ENCODE measurements around the gene TRMT10B. TPM values are rescaled to one million over a fixed set of nuclear protein-coding genes. Genes with fewer than 3 reads are reported as not detected.

Gene TRMT10B
- total and polyA plus RNA-seq, 2 of the 13 experiments (the other 11 are each of a cell fraction or from before 2014, with no cell fraction given): 3.1 to 3.9 TPM

- TF ChIP-seq MXD3 (CRISPR knock-in tag; IDR thresholded peaks at IDR 0.05) (no peak), HNF1A (IDR thresholded peaks at IDR 0.05; ENCODE audit: low read depth) (no peak), HNF1A (CRISPR knock-in tag; IDR thresholded peaks at IDR 0.05; ENCODE audit: borderline replicate concordance) (no peak), ZNF512 (CRISPR knock-in tag; IDR thresholded peaks at IDR 0.05) (no peak), SRSF4 (IDR thresholded peaks at IDR 0.05; ENCODE audit: low read depth, low read length, poor library complexity, severe bottlenecking) (no peak), ZNF570 (CRISPR knock-in tag; IDR thresholded peaks at IDR 0.05; ENCODE audit: borderline replicate concordance) (no peak), HIVEP1 (CRISPR knock-in tag; IDR thresholded peaks at IDR 0.05) (no peak), ADNP (CRISPR knock-in tag; IDR thresholded peaks at IDR 0.05) (no peak), RAD21 (CRISPR knock-in tag; IDR thresholded peaks at IDR 0.05) (peak; percentile 50; the same call in 1 of the 2 replicates), NRL (CRISPR knock-in tag; IDR thresholded peaks at IDR 0.05; ENCODE audit: borderline replicate concordance) (no peak), ZNF556 (CRISPR knock-in tag; IDR thresholded peaks at IDR 0.05; ENCODE audit: borderline replicate concordance) (no peak), TEAD2 (CRISPR knock-in tag; IDR thresholded peaks at IDR 0.05) (no peak), MAF1 (CRISPR knock-in tag; IDR thresholded peaks at IDR 0.05; ENCODE audit: borderline replicate concordance) (no peak), ZNF225 (CRISPR knock-in tag; IDR thresholded peaks at IDR 0.05) (no peak), BCL3 (CRISPR knock-in tag; IDR thresholded peaks at IDR 0.05) (no peak), U2AF1 (optimal IDR thresholded peaks at IDR 0.05; ENCODE audit: low read depth, low read length) (no peak), AGO2 (optimal IDR thresholded peaks at IDR 0.05; ENCODE audit: low read depth, low read length) (no peak), NFKB2 (CRISPR knock-in tag; IDR thresholded peaks at IDR 0.05; ENCODE audit: borderline replicate concordance) (no peak), BORCS8-MEF2B (CRISPR knock-in tag; IDR thresholded peaks at IDR 0.05) (no peak)
These were observed 6.3 kb upstream of the TRMT10B start (continued) for GRCh38 chr9:37747271-37747753.
